LNCaP clone FGC (cell line): ENCODE measurements around the gene CLHC1.

Source experiments
- DNase-seq: peaks from one replicate; pipeline ENCODE4 v3.0.0-alpha.2; 2011; ENCODE audit warnings: low read depth
- H3K4me3 ChIP-seq: 2 replicates; pipeline ENCODE4 v1.5.1; 2011; ENCODE audit warnings: mild to moderate bottlenecking, low read depth, low read length, control low read depth
- TF ChIP-seq, protein P1 (sequence below): IDR thresholded peaks from 2 replicates; pipeline ENCODE4 v1.5.1; 2012; ENCODE audit warnings: mild to moderate bottlenecking; ENCODE audit not compliant: control insufficient read depth, insufficient read depth; ENCODE audit errors: extremely low read depth

Gene CLHC1

DNA sequence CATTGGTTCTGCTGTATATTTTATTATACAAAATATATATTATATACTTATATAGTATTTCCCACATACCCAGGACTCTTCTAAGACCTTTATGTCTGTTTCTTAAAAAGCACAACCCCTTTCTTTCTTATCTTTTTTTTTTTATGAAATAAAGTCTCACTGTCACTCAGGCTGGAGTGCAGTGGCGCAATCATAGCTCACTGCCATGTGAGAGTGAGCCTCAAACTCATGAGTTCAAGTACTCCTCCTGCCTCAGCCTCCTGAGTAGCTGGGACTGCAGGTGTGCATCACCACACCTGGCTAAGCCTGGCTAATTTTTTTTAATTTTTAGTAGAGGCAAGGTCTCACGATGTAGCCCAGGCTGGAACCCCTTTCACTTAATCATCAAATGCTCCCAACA lies 72.3 kb downstream of the CLHC1 start:
- H3K4me3 ChIP-seq = no peak overlapping the region
- TF ChIP-seq, protein P1, sequence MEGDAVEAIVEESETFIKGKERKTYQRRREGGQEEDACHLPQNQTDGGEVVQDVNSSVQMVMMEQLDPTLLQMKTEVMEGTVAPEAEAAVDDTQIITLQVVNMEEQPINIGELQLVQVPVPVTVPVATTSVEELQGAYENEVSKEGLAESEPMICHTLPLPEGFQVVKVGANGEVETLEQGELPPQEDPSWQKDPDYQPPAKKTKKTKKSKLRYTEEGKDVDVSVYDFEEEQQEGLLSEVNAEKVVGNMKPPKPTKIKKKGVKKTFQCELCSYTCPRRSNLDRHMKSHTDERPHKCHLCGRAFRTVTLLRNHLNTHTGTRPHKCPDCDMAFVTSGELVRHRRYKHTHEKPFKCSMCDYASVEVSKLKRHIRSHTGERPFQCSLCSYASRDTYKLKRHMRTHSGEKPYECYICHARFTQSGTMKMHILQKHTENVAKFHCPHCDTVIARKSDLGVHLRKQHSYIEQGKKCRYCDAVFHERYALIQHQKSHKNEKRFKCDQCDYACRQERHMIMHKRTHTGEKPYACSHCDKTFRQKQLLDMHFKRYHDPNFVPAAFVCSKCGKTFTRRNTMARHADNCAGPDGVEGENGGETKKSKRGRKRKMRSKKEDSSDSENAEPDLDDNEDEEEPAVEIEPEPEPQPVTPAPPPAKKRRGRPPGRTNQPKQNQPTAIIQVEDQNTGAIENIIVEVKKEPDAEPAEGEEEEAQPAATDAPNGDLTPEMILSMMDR = no peak
- no peak for DNase-seq

DNA sequence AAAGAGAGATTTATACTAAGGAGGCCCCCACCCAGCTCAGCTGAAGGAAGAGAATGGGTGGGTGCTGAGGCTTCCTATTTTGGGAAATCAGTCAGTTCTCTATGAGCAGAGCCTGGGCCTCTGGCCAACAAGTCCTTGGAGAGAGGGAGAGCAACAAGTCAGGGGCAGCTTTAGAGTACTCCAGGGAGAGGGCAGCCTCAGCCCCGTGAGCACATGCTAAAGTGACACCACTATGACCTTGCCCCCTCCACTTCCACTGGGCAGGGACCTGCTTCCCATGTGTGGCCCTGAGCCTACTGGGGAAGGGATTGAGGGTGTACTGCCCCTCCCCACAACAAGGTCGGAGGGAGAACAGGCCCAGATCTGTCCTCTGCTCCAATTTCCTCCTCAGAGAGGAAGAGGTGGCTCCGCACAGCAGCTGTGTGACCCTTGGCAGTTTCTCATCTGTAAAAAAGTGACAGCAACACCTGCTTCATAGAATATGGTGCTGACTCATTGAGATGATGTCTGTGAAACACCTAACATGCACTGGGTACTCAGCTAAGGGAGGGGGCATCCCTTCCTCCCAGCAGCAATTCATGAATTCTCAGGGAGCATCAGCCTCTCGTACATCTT lies 72.9 kb downstream of the CLHC1 start:
- TF ChIP-seq, protein P1 = no peak
- no peak for DNase-seq
- H3K4me3 ChIP-seq = no peak overlapping the region

DNA sequence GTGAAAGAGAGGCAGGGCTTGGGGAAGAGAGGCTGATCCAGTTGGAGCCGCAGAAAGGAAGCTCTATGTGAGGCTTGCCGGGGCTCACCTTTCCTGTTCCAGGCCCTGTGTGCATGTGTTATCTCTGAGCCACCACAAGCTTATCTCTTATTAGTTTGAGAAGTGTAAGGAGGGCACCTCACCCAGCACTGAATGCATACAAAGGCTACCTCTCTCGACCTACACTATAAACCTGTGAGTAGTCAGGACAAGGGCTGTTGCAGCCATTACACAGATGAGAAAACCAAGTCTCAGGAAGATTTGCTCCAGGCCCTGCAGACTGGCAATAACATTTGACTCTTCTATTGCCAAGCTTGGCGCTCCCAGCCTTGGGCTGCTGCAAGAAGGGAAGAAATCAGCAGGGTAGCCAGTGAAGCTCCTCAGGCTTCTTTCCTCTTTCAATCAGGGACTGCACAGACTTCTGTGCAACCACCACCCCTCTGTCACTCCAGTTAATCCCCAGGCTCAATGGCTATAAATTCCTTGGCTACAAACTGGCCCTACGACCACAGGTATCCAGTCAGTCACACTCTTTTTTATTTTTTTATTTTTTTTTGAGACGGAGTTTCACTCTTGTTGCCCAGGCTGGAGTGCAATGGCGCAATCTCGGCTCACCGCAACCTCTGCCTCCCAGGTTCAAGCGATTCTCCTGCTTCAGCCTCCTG lies 73.8 kb downstream of the CLHC1 start:
- DNase-seq = no peak
- TF ChIP-seq, protein P1 = no peak

DNA sequence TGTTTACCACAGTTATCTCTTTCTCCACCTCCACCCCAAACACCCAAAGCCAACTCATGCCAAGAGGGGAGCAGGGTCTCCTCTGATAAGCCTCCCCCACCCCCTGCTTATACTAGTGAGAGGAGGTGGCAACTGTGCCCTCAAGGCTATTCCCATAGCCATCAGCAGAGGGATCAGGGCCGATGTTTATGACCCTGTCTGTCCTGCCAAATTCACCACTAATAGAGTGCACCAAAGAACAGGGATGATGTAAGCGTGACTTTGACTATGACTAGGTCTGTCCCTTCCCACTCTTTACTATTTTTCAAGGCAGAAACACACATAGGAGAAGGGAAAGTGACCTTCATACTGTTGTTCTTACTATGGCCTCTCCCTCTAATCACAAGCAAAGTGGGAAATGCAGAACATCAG lies 74.6 kb downstream of the CLHC1 start:
- TF ChIP-seq, protein P1 = no peak
- H3K4me3 ChIP-seq = no peak overlapping the region
- DNase-seq = no peak

More for the DNA sequence above, 73.8 kb downstream of the CLHC1 start:
- no peak overlapping the region for H3K4me3 ChIP-seq

DNA sequence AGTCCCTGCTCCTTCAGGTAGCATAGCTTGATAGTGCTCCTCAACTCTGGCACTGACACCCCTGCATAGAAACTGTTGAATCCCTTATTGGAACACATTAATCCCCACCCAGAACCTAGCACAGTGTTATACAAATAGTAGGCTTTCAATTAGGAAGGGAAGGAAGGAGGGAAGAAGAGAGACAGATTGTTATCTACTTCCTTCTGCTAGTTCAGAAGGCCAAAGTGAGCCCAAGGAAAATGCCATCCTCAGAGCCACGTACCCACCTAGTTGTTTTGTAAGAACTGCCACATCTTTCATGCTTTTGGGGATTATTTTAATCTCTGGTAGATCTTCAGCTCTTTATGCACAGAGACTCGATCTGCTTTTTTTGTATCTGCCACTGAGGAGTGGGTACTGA lies 75.1 kb downstream of the CLHC1 start:
- H3K4me3 ChIP-seq = no peak overlapping the region
- TF ChIP-seq, protein P1 = no peak
- no peak for DNase-seq

DNA sequence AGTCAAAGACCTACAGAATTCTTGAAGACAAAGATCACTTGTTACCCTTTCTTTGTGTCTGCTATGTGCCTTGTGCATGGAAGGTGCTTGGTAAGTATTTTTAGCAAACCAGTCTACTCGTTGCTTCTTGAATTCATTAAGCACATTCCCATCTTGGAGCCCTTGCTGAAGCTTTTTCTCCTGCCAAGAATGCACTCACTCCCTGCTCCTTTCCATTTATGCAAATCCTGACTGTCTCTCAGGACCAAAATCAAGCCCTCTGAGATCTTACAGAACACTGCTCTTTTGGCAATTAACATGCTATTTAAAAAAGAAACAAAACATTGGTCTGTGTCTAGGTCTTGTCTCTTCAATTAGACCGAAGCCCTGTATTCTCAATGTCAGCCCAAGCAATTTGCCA lies 75.8 kb downstream of the CLHC1 start:
- no peak overlapping the region for H3K4me3 ChIP-seq
- no peak for DNase-seq
- TF ChIP-seq, protein P1 = no peak

DNA sequence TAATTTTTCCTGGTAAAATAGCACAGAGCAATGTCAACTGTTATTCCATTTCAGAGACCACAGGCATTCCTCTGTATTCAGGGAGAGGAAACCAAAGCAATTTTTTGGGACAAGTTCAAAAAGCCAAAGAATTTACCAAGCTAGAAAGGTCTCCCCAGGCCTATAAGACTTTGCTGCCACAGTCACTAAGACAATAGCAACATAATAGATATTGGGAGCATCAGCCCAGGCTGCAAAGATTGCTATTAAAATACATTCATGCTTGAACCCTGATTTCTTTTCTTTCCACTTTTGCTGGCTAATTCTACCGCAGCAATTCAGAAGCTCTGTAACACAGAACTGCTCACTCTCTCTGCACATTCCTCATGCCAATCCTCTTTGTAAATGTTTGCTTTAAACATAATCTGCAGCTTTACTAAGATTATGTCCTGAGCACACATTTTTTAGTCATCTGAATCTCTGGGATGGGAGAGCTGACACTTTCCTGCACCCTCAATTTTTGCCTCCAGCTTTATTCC lies 76.3 kb downstream of the CLHC1 start:
- TF ChIP-seq, protein P1 = no peak
- no peak for DNase-seq
- H3K4me3 ChIP-seq = no peak overlapping the region
